HepG2 (cell line): ENCODE measurements around the gene USP10. TPM values are rescaled to one million over a fixed set of nuclear protein-coding genes. Genes with fewer than 3 reads are reported as not detected.
A peak's percentile ranks its signal among the peaks of the same experiment; 100 is the strongest.

Experiments used
- AHR ChIP-seq: IDR thresholded peaks from 2 replicates; pipeline ENCODE4 v1.6.1; 2018; ENCODE audit warnings: missing genetic modification reagents, missing compliant biosample characterization
- ATF2 ChIP-seq: sonication (generic); formaldehyde crosslinking; IDR thresholded peaks from 2 replicates; pipeline ENCODE4 v1.4.0; 2020; ENCODE audit warnings: missing genetic modification reagents
- FOXA1 ChIP-seq, 2 experiments: fragments of 450-650 bp in 1 of 2; sonication (generic) in 1 of 2; formaldehyde crosslinking in 1 of 2; IDR thresholded peaks; 2 replicates each; pipeline versions ENCODE4 v1.4.0 to v1.6.1; 2016 to 2020; ENCODE audit warnings: missing genetic modification reagents in 1 of 2
- FOXK2 ChIP-seq: fragments of 450-650 bp; IDR thresholded peaks from 2 replicates; pipeline ENCODE4 v1.6.1; 2016
- MXD4 ChIP-seq: IDR thresholded peaks from 2 replicates; pipeline ENCODE4 v1.6.1; 2016; ENCODE audit warnings: mild to moderate bottlenecking, missing biosample characterization, missing genetic modification reagents
- NFIB ChIP-seq: sonication (generic); formaldehyde crosslinking; IDR thresholded peaks from 2 replicates; pipeline ENCODE4 v1.9.0; 2021; ENCODE audit warnings: missing genetic modification reagents, mild to moderate bottlenecking, borderline replicate concordance
- THYN1 ChIP-seq: sonication (generic); formaldehyde crosslinking; IDR thresholded peaks from 2 replicates; pipeline ENCODE4 v1.8.1; 2023; ENCODE audit warnings: low read depth, mild to moderate bottlenecking, moderate library complexity, missing genetic modification reagents, borderline replicate concordance
- ZSCAN22 ChIP-seq: sonication (generic); formaldehyde crosslinking; IDR thresholded peaks from 2 replicates; pipeline ENCODE4 v1.4.0; 2020; ENCODE audit warnings: mild to moderate bottlenecking, missing genetic modification reagents
- polyA plus RNA-seq, 8 experiments: library from polyadenylated mRNA; depleted of rRNA in 3 of 8; stranded (reverse) in 7 of 8; unstranded in 1 of 8; fragments of >200 nt; fragmentation: Illumina TruSeq in 4 of 8; extraction: Trizol in 4 of 8; gene quantifications; 2 replicates each; pipeline versions ENCODE4 v1.2.1 to v1.2.3, GENCODE V29; 2011 to 2016; ENCODE audit warnings: low read depth in 4 of 8, missing spikeins in 1 of 8, mixed read lengths in 1 of 8; ENCODE audit not compliant: insufficient read depth in 1 of 8
- total RNA-seq, 5 experiments: library from RNA; depleted of rRNA; stranded (reverse); fragments of >200 nt; fragmentation: Illumina TruSeq; extraction: Trizol; gene quantifications; 2 replicates each; pipeline ENCODE4 v1.2.3, GENCODE V29; 2016; ENCODE audit warnings: low read depth in 1 of 5
- TF ChIP-seq, protein P1 (sequence below): sonication (generic); formaldehyde crosslinking; IDR thresholded peaks from 2 replicates; pipeline ENCODE4 v1.4.0; 2020; ENCODE audit warnings: mild to moderate bottlenecking, missing genetic modification reagents
- TF ChIP-seq, protein P2 (sequence below): sonication (generic); formaldehyde crosslinking; IDR thresholded peaks from 2 replicates; pipeline ENCODE4 v1.4.0; 2020; ENCODE audit warnings: missing genetic modification reagents, mild to moderate bottlenecking, borderline replicate concordance
- TF ChIP-seq, protein P3 (sequence below): IDR thresholded peaks from 2 replicates; pipeline ENCODE4 v1.4.0; 2020; ENCODE audit warnings: mild to moderate bottlenecking, missing genetic modification reagents
- TF ChIP-seq, protein P4 (sequence below): sonication (generic); formaldehyde crosslinking; IDR thresholded peaks from 2 replicates; pipeline ENCODE4 v1.8.0; 2022; ENCODE audit warnings: missing genetic modification reagents, low read depth, mild to moderate bottlenecking, borderline replicate concordance

The USP10 gene
- total and polyA plus RNA-seq, 2 of the 13 experiments (the other 11 are each of a cell fraction or from before 2014, with no cell fraction given) = 79.1 to 122 TPM

- TF ChIP-seq, protein P1, sequence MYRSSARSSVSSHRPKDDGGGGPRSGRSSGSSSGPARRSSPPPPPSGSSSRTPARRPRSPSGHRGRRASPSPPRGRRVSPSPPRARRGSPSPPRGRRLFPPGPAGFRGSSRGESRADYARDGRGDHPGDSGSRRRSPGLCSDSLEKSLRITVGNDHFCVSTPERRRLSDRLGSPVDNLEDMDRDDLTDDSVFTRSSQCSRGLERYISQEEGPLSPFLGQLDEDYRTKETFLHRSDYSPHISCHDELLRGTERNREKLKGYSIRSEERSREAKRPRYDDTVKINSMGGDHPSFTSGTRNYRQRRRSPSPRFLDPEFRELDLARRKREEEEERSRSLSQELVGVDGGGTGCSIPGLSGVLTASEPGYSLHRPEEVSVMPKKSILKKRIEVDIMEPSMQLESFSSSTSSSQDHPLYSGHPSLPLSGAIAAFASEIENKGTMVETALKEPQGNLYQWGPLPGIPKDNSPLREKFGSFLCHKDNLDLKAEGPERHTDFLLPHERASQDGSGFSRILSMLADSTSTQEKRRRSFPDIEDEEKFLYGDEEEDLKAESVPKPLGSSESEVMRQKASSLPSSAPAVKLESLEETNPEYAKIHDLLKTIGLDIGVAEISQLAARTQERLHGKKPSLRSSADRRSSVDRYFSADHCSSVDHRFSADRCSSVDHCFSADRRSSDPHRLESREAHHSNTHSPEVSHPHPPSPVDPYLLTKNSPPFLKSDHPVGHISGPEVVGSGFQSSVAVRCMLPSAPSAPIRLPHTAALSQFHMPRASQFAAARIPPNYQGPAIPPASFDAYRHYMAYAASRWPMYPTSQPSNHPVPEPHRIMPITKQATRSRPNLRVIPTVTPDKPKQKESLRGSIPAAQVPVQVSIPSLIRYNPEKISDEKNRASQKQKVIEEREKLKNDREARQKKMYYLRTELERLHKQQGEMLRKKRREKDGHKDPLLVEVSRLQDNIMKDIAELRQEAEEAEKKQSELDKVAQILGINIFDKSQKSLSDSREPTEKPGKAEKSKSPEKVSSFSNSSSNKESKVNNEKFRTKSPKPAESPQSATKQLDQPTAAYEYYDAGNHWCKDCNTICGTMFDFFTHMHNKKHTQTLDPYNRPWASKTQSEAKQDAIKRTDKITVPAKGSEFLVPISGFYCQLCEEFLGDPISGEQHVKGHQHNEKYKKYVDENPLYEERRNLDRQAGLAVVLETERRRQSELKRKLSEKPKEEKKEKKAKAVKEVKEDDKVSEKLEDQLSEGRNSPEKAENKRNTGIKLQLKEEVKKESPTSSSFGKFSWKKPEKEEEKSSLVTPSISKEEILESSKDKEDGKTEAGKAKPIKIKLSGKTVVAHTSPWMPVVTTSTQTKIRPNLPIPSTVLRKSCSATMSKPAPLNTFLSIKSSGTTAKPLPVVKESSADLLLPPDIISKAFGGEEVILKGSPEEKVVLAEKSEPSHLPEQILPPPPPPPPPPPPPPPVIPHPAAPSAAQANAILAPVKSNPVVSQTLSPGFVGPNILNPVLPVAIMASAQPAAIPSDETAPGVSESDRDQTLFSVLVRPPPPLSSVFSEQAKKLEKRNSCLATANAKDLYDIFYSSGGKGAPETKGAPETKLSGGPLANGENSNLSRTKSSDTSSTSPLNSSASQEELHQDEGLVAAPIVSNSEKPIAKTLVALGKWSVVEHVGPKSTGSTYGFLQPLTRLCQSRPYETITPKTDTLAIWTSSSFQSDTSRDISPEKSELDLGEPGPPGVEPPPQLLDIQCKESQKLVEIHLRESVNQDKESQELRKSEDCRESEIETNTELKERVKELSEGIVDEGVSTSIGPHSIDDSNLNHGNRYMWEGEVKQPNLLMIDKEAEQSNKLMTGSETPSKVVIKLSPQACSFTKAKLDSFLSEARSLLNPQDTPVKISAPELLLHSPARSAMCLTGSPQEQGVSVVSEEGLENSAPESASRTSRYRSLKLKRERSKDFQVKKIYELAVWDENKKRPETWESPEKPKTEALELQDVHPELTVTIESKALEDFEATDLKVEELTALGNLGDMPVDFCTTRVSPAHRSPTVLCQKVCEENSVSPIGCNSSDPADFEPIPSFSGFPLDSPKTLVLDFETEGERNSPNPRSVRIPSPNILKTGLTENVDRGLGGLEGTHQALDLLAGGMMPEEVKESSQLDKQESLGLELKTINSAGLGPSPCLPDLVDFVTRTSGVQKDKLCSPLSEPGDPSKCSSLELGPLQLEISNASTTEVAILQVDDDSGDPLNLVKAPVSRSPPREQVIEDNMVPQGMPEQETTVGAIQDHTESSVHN (CRISPR knock-in tag) = 0 out of 2 replicates have a peak, but pooled peaks have one; percentile 19
- 0 out of 2 replicates have a peak, but pooled peaks have one; percentile 19 for TF ChIP-seq AHR (CRISPR knock-in tag)
- TF ChIP-seq THYN1 (CRISPR knock-in tag) = no peak
- no peak for TF ChIP-seq ZSCAN22
- no peak for TF ChIP-seq FOXA1 (IDR thresholded peaks at IDR 0.05)
- no peak for TF ChIP-seq FOXA1 (CRISPR knock-in tag; IDR thresholded peaks at IDR 0.05)
- TF ChIP-seq, protein P2, sequence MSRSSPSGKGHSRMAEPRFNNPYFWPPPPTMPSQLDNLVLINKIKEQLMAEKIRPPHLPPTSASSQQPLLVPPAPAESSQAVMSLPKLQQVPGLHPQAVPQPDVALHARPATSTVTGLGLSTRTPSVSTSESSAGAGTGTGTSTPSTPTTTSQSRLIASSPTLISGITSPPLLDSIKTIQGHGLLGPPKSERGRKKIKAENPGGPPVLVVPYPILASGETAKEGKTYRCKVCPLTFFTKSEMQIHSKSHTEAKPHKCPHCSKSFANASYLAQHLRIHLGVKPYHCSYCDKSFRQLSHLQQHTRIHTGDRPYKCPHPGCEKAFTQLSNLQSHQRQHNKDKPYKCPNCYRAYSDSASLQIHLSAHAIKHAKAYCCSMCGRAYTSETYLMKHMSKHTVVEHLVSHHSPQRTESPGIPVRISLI = no peak
- no peak for TF ChIP-seq FOXK2
- 0 out of 2 replicates have a peak, but pooled peaks have one; percentile 54 for TF ChIP-seq NFIB (CRISPR knock-in tag)
- TF ChIP-seq ATF2 (CRISPR knock-in tag) = 0 out of 2 replicates have a peak, but pooled peaks have one; percentile 4
- 0 out of 2 replicates have a peak, but pooled peaks have one; percentile 21 for TF ChIP-seq MXD4
- TF ChIP-seq, protein P3, sequence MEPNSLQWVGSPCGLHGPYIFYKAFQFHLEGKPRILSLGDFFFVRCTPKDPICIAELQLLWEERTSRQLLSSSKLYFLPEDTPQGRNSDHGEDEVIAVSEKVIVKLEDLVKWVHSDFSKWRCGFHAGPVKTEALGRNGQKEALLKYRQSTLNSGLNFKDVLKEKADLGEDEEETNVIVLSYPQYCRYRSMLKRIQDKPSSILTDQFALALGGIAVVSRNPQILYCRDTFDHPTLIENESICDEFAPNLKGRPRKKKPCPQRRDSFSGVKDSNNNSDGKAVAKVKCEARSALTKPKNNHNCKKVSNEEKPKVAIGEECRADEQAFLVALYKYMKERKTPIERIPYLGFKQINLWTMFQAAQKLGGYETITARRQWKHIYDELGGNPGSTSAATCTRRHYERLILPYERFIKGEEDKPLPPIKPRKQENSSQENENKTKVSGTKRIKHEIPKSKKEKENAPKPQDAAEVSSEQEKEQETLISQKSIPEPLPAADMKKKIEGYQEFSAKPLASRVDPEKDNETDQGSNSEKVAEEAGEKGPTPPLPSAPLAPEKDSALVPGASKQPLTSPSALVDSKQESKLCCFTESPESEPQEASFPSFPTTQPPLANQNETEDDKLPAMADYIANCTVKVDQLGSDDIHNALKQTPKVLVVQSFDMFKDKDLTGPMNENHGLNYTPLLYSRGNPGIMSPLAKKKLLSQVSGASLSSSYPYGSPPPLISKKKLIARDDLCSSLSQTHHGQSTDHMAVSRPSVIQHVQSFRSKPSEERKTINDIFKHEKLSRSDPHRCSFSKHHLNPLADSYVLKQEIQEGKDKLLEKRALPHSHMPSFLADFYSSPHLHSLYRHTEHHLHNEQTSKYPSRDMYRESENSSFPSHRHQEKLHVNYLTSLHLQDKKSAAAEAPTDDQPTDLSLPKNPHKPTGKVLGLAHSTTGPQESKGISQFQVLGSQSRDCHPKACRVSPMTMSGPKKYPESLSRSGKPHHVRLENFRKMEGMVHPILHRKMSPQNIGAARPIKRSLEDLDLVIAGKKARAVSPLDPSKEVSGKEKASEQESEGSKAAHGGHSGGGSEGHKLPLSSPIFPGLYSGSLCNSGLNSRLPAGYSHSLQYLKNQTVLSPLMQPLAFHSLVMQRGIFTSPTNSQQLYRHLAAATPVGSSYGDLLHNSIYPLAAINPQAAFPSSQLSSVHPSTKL (CRISPR knock-in tag) = peak; percentile 11; the same call in 1 of the 2 replicates
- TF ChIP-seq, protein P4, sequence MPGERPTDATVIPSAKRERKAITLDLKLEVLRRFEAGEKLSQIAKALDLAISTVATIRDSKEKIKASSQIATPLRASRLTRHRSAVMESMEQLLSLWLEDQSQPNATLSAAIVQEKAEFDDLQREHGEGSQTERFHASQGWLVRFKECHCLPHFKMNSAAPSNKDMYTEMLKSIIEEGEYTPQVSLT (CRISPR knock-in tag) = no peak
Measured at GRCh38 chr16:84819644-84820304, 120.0 kb downstream of the USP10 start, which contains the start of gene CRISPLD2 (continued).
